ENCODE data around the gene OTOG. TPM values are rescaled to one million over a fixed set of nuclear protein-coding genes. Genes with fewer than 3 reads are reported as not detected.

The OTOG gene
- total RNA-seq, 1 experiment from 2014 or later = not detected

DNA sequence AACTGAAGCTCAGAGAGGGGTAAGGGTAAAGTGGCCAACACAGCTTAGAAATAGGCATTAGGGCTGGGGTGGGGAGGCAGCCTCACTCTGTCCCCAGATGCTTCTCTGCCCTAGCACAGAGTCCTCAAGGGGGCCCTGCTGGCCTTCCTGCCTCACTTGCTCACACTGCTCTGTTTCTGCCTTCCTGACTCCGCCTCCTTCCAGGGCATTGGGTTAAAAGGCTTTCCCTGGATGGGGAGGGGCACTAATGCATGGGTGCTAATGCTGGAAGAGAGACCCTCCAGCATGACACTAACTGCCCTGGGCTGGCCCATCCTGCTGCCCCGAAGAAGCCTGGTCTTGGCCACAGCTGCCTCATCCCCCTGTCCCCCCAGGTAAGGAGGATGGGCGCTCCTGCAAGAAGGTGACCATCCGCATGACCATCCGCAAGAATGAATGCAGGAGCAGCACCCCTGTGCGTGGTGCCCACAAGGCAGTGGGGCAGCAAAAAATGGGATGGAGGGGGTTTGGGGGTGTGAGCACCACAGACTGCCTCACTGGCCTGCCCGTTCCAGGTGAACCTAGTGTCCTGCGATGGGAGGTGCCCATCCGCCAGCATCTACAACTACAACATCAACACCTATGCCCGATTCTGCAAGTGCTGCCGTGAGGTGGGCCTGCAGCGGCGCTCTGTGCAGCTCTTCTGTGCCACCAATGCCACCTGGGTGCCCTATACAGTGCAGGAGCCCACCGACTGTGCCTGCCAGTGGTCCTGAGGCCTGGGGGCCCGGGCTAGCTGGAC lies 98.3 kb downstream of the OTOG start:
- no TSS peak for BruUV-seq (replicated peaks)

GRCh38 chr11:17646451-17647145 lies 99.5 kb downstream of the OTOG start:
- Histone ChIP-seq H2AFZ (ENCODE audit: low read length) (no peak overlapping the region), H3F3A (ENCODE audit: low read length, unreplicated experiment) (no peaks in the 10 kb centered on the region), H3K9ac (ENCODE audit: low read length) (no peak overlapping the region), H3K79me2 (ENCODE audit: low read length) (no peaks in the 10 kb centered on the region), H3K9me2 (replicated peaks; ENCODE audit: low read length) (no peaks in the 10 kb centered on the region), H3K27me3 (ENCODE audit: low read length) (no peaks in the 10 kb centered on the region), H3K36me3 (ENCODE audit: low read depth, low read length) (no peaks in the 10 kb centered on the region), H3K4me3 (ENCODE audit: low read length) (no peak overlapping the region), H3K4me2 (ENCODE audit: low read length) (no peak overlapping the region), H3K9me3 (ENCODE audit: low read length) (no peaks in the 10 kb centered on the region), H4K20me1 (ENCODE audit: low read length) (no peaks in the 10 kb centered on the region), H3K27ac (ENCODE audit: low read length) (no peak overlapping the region), H3K4me1 (ENCODE audit: insufficient read depth, low read length) (peaks cover 11% of the 10 kb centered on the region; the same call in 1 of the 2 replicates)
- ATAC-seq (no peak), DNase-seq (no peak)
- TF ChIP-seq EZH2 (IDR thresholded peaks at IDR 0.05; ENCODE audit: low read length, unreplicated experiment) = no peak
- no peak for TF ChIP-seq EZH2phosphoT487 (IDR thresholded peaks at IDR 0.05; ENCODE audit: borderline replicate concordance, low read length)
- TF ChIP-seq, protein P1, sequence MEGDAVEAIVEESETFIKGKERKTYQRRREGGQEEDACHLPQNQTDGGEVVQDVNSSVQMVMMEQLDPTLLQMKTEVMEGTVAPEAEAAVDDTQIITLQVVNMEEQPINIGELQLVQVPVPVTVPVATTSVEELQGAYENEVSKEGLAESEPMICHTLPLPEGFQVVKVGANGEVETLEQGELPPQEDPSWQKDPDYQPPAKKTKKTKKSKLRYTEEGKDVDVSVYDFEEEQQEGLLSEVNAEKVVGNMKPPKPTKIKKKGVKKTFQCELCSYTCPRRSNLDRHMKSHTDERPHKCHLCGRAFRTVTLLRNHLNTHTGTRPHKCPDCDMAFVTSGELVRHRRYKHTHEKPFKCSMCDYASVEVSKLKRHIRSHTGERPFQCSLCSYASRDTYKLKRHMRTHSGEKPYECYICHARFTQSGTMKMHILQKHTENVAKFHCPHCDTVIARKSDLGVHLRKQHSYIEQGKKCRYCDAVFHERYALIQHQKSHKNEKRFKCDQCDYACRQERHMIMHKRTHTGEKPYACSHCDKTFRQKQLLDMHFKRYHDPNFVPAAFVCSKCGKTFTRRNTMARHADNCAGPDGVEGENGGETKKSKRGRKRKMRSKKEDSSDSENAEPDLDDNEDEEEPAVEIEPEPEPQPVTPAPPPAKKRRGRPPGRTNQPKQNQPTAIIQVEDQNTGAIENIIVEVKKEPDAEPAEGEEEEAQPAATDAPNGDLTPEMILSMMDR (conservative IDR thresholded peaks at IDR 0.05; ENCODE audit: low read depth, low read length) = no peak
- intact Hi-C loops (cut with micrococcal nuclease) = no loop called here
- CTCF ChIA-PET = no interaction called here
- no TSS peak for BruUV-seq (replicated peaks)
- POLR2A ChIA-PET (ENCODE audit: unreplicated experiment) = no interaction called here

More for the DNA sequence above, 98.3 kb downstream of the OTOG start:
- peaks cover 6% of the 10 kb centered on the region; the same call in 1 of the 2 replicates for H3K4me1 ChIP-seq (ENCODE audit: insufficient read depth, low read length)
- ChIA-PET POLR2A (ENCODE audit: unreplicated experiment) (no interaction called here), CTCF (no interaction called here)
- no peak for DNase-seq
- no peak overlapping the region for H3K4me2 ChIP-seq (ENCODE audit: low read length)
- H3K79me2 ChIP-seq (ENCODE audit: low read length) = no peaks in the 10 kb centered on the region
- TF ChIP-seq EZH2 (IDR thresholded peaks at IDR 0.05; ENCODE audit: low read length, unreplicated experiment) (no peak), EZH2phosphoT487 (IDR thresholded peaks at IDR 0.05; ENCODE audit: borderline replicate concordance, low read length) (no peak)
- TF ChIP-seq, protein P1 (conservative IDR thresholded peaks at IDR 0.05; ENCODE audit: low read depth, low read length) = no peak
- H3F3A ChIP-seq (ENCODE audit: low read length, unreplicated experiment) = no peaks in the 10 kb centered on the region
- no peaks in the 10 kb centered on the region for H3K36me3 ChIP-seq (ENCODE audit: low read depth, low read length)
- no peak for ATAC-seq
- H4K20me1 ChIP-seq (ENCODE audit: low read length) = no peaks in the 10 kb centered on the region
- no peaks in the 10 kb centered on the region for H3K9me3 ChIP-seq (ENCODE audit: low read length)
- H3K27ac ChIP-seq (ENCODE audit: low read length) = no peak overlapping the region
- intact Hi-C loops (cut with micrococcal nuclease) = no loop called here
- H3K9me2 ChIP-seq (replicated peaks; ENCODE audit: low read length) = no peaks in the 10 kb centered on the region
- no peaks in the 10 kb centered on the region for H3K27me3 ChIP-seq (ENCODE audit: low read length)
- H2AFZ ChIP-seq (ENCODE audit: low read length) = no peak overlapping the region
- no peak overlapping the region for H3K9ac ChIP-seq (ENCODE audit: low read length)
- no peak overlapping the region for H3K4me3 ChIP-seq (ENCODE audit: low read length)

DNA sequence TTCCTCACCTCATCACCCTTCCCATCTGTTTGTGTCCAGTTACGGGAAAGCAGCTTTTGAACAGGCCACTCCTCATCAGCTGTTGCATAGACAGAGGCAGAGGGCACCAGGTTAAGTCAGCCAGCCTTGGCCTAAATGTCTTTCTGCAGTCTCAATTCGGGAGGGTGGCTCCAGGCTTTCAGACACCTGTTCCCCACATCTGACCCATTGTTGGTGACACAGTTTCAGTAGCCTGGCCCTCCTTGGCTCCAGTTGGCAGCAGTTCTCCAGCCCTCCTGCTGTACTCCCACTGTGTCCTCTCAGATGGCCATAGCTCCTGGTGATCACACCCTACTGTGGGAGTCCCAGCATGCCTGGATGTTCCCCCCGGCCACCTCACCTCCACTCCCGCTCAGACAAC lies 101.5 kb downstream of the OTOG start:
- H2AFZ ChIP-seq (ENCODE audit: low read length) = no peak overlapping the region

More for the DNA sequence above, 101.5 kb downstream of the OTOG start:
- Histone ChIP-seq H4K20me1 (ENCODE audit: low read length) (no peaks in the 10 kb centered on the region), H3K9ac (ENCODE audit: low read length) (no peak overlapping the region), H3K4me3 (ENCODE audit: low read length) (no peak overlapping the region), H3K36me3 (ENCODE audit: low read depth, low read length) (no peaks in the 10 kb centered on the region), H3K4me2 (ENCODE audit: low read length) (no peak overlapping the region), H3K27ac (ENCODE audit: low read length) (no peak overlapping the region), H3K27me3 (ENCODE audit: low read length) (no peaks in the 10 kb centered on the region), H3K79me2 (ENCODE audit: low read length) (no peaks in the 10 kb centered on the region), H3K9me2 (replicated peaks; ENCODE audit: low read length) (no peaks in the 10 kb centered on the region), H3K4me1 (ENCODE audit: insufficient read depth, low read length) (peaks cover 11% of the 10 kb centered on the region; the same call in 1 of the 2 replicates), H3F3A (ENCODE audit: low read length, unreplicated experiment) (no peaks in the 10 kb centered on the region), H3K9me3 (ENCODE audit: low read length) (no peaks in the 10 kb centered on the region)
- intact Hi-C loops (cut with micrococcal nuclease) = no loop called here
- TF ChIP-seq EZH2phosphoT487 (IDR thresholded peaks at IDR 0.05; ENCODE audit: borderline replicate concordance, low read length) (no peak), EZH2 (IDR thresholded peaks at IDR 0.05; ENCODE audit: low read length, unreplicated experiment) (no peak)
- TF ChIP-seq, protein P1 (conservative IDR thresholded peaks at IDR 0.05; ENCODE audit: low read depth, low read length) = no peak
- CTCF ChIA-PET = no interaction called here
- BruUV-seq (replicated peaks) = no TSS peak
- POLR2A ChIA-PET (ENCODE audit: unreplicated experiment) = no interaction called here
- DNase-seq = no peak
- ATAC-seq = no peak
